ENCODE results near the gene ANK3.

The ANK3 gene

GRCh38 chr10:60147025-60147424 lies 242.7 kb downstream of the ANK3 start:
- Mint-ChIP-seq H3K9me3 (no peaks in the 10 kb centered on the region), H3K4me1 (ENCODE audit: low read depth) (no peaks in the 10 kb centered on the region), H3K36me3 (ENCODE audit: low read depth) (no peaks in the 10 kb centered on the region), H3K27ac (no peak overlapping the region), H3K27me3 (no peaks in the 10 kb centered on the region), H3K4me3 (no peak overlapping the region)

GRCh38 chr10:60144099-60144498 lies 245.6 kb downstream of the ANK3 start:
- H3K4me3 Mint-ChIP-seq: no peak overlapping the region
- no peaks in the 10 kb centered on the region for H3K27me3 Mint-ChIP-seq
- no peaks in the 10 kb centered on the region for H3K9me3 Mint-ChIP-seq
- H3K36me3 Mint-ChIP-seq (ENCODE audit: low read depth): no peaks in the 10 kb centered on the region
- no peaks in the 10 kb centered on the region for H3K4me1 Mint-ChIP-seq (ENCODE audit: low read depth)
- H3K27ac Mint-ChIP-seq: no peak overlapping the region

GRCh38 chr10:60142736-60143135 lies 246.9 kb downstream of the ANK3 start:
- Mint-ChIP-seq H3K27ac (no peak overlapping the region), H3K36me3 (ENCODE audit: low read depth) (no peaks in the 10 kb centered on the region), H3K9me3 (no peaks in the 10 kb centered on the region), H3K27me3 (no peaks in the 10 kb centered on the region), H3K4me1 (ENCODE audit: low read depth) (no peaks in the 10 kb centered on the region), H3K4me3 (no peak overlapping the region)

- no peak overlapping the region for H3K4me3 Mint-ChIP-seq
- H3K27ac Mint-ChIP-seq: no peak overlapping the region
Observed at GRCh38 chr10:60141896-60142559, 247.6 kb downstream of the ANK3 start.

GRCh38 chr10:60140651-60141632 lies 248.7 kb downstream of the ANK3 start:
- Mint-ChIP-seq H3K36me3 (ENCODE audit: low read depth) (no peaks in the 10 kb centered on the region), H3K27me3 (no peaks in the 10 kb centered on the region), H3K9me3 (no peaks in the 10 kb centered on the region), H3K4me1 (ENCODE audit: low read depth) (no peaks in the 10 kb centered on the region), H3K27ac (no peak overlapping the region), H3K4me3 (no peak overlapping the region)

More at GRCh38 chr10:60141896-60142559, 247.6 kb downstream of the ANK3 start:
- H3K4me1 Mint-ChIP-seq (ENCODE audit: low read depth): no peaks in the 10 kb centered on the region
- no peaks in the 10 kb centered on the region for H3K27me3 Mint-ChIP-seq
- no peaks in the 10 kb centered on the region for H3K9me3 Mint-ChIP-seq
- no peaks in the 10 kb centered on the region for H3K36me3 Mint-ChIP-seq (ENCODE audit: low read depth)

GRCh38 chr10:60139798-60140566 lies 249.7 kb downstream of the ANK3 start:
- Mint-ChIP-seq H3K4me1 (ENCODE audit: low read depth) (no peaks in the 10 kb centered on the region), H3K27me3 (no peaks in the 10 kb centered on the region), H3K36me3 (ENCODE audit: low read depth) (no peaks in the 10 kb centered on the region), H3K4me3 (no peak overlapping the region), H3K27ac (no peak overlapping the region), H3K9me3 (no peaks in the 10 kb centered on the region)

- H3K27me3 Mint-ChIP-seq: no peaks in the 10 kb centered on the region
- no peak overlapping the region for H3K27ac Mint-ChIP-seq
- no peaks in the 10 kb centered on the region for H3K36me3 Mint-ChIP-seq (ENCODE audit: low read depth)
- H3K4me1 Mint-ChIP-seq (ENCODE audit: low read depth): no peaks in the 10 kb centered on the region
- H3K4me3 Mint-ChIP-seq: no peak overlapping the region
- no peaks in the 10 kb centered on the region for H3K9me3 Mint-ChIP-seq
Observed at GRCh38 chr10:60139290-60139689, 250.4 kb downstream of the ANK3 start.

- Mint-ChIP-seq H3K4me3 (no peak overlapping the region), H3K27me3 (no peaks in the 10 kb centered on the region), H3K36me3 (ENCODE audit: low read depth) (no peaks in the 10 kb centered on the region), H3K27ac (no peak overlapping the region), H3K4me1 (ENCODE audit: low read depth) (no peaks in the 10 kb centered on the region), H3K9me3 (no peaks in the 10 kb centered on the region)
Observed at GRCh38 chr10:60138842-60139241, 250.8 kb downstream of the ANK3 start.

- H3K27ac Mint-ChIP-seq: no peak overlapping the region
- H3K27me3 Mint-ChIP-seq: no peaks in the 10 kb centered on the region
- no peaks in the 10 kb centered on the region for H3K4me1 Mint-ChIP-seq (ENCODE audit: low read depth)
- H3K36me3 Mint-ChIP-seq (ENCODE audit: low read depth): no peaks in the 10 kb centered on the region
- H3K4me3 Mint-ChIP-seq: no peak overlapping the region
- no peaks in the 10 kb centered on the region for H3K9me3 Mint-ChIP-seq
Observed at GRCh38 chr10:60138026-60138425, 251.6 kb downstream of the ANK3 start.

- H3K4me1 Mint-ChIP-seq (ENCODE audit: low read depth): no peaks in the 10 kb centered on the region
- H3K27me3 Mint-ChIP-seq: no peaks in the 10 kb centered on the region
- no peaks in the 10 kb centered on the region for H3K36me3 Mint-ChIP-seq (ENCODE audit: low read depth)
- H3K4me3 Mint-ChIP-seq: no peak overlapping the region
- H3K27ac Mint-ChIP-seq: no peak overlapping the region
- no peaks in the 10 kb centered on the region for H3K9me3 Mint-ChIP-seq
Observed at GRCh38 chr10:60137292-60137992, 252.2 kb downstream of the ANK3 start.

GRCh38 chr10:60135020-60135419 lies 254.7 kb downstream of the ANK3 start:
- Mint-ChIP-seq H3K9me3 (no peaks in the 10 kb centered on the region), H3K4me1 (ENCODE audit: low read depth) (no peaks in the 10 kb centered on the region), H3K27ac (no peak overlapping the region), H3K36me3 (ENCODE audit: low read depth) (no peaks in the 10 kb centered on the region), H3K27me3 (no peaks in the 10 kb centered on the region), H3K4me3 (no peak overlapping the region)

GRCh38 chr10:60134548-60134947 lies 255.1 kb downstream of the ANK3 start:
- no peak overlapping the region for H3K4me3 Mint-ChIP-seq

GRCh38 chr10:60130130-60130579 lies 259.5 kb downstream of the ANK3 start:
- Mint-ChIP-seq H3K36me3 (ENCODE audit: low read depth) (no peaks in the 10 kb centered on the region), H3K9me3 (no peaks in the 10 kb centered on the region), H3K27me3 (no peaks in the 10 kb centered on the region), H3K4me3 (no peak overlapping the region), H3K4me1 (ENCODE audit: low read depth) (no peaks in the 10 kb centered on the region), H3K27ac (no peak overlapping the region)

More at GRCh38 chr10:60134548-60134947, 255.1 kb downstream of the ANK3 start:
- Mint-ChIP-seq H3K36me3 (ENCODE audit: low read depth) (no peaks in the 10 kb centered on the region), H3K4me1 (ENCODE audit: low read depth) (no peaks in the 10 kb centered on the region), H3K27me3 (no peaks in the 10 kb centered on the region), H3K9me3 (no peaks in the 10 kb centered on the region), H3K27ac (no peak overlapping the region)

GRCh38 chr10:60125895-60126294 lies 263.8 kb downstream of the ANK3 start:
- Mint-ChIP-seq H3K4me1 (ENCODE audit: low read depth) (no peaks in the 10 kb centered on the region), H3K9me3 (no peaks in the 10 kb centered on the region), H3K4me3 (no peak overlapping the region), H3K36me3 (ENCODE audit: low read depth) (no peaks in the 10 kb centered on the region), H3K27me3 (no peaks in the 10 kb centered on the region), H3K27ac (no peak overlapping the region)
